ENCODE measurements around the gene CELF1. TPM values are rescaled to one million over a fixed set of nuclear protein-coding genes. Genes with fewer than 3 reads are reported as not detected.

CELF1 gene
- total and polyA plus RNA-seq, 2 of the 4 experiments (the other 2 are of a cell fraction) = 63.3 to 135 TPM

GRCh38 chr11:47443028-47443700 is 109.8 kb downstream of the CELF1 start:
- H3K9me3 ChIP-seq (ENCODE audit: control insufficient read depth, insufficient read depth, low read length) = no peaks in the 10 kb centered on the region
- no peak overlapping the region for H4K8ac ChIP-seq (ENCODE audit: low read depth in 2 of 2, low read length in 2 of 2)
- no peak overlapping the region for H3K4me3 ChIP-seq (ENCODE audit: insufficient read depth, low read depth, low read length)
- no peak overlapping the region for H2BK5ac ChIP-seq (ENCODE audit: low read depth, low read length, poor library complexity, severe bottlenecking)
- H2BK20ac ChIP-seq (ENCODE audit: low read depth, low read length) = no peak overlapping the region
- H3K4me2 ChIP-seq (ENCODE audit: low read depth, low read length) = no peak overlapping the region
- intact Hi-C loops (cut with micrococcal nuclease) = no loop called here
- ChIA-PET CTCF (no interaction called here), POLR2A (ENCODE audit: unreplicated experiment) (no interaction called here)
- H3K56ac ChIP-seq (ENCODE audit: extremely low read depth, insufficient read depth, low read length) = no peak overlapping the region
- H4K5ac ChIP-seq (ENCODE audit: low read depth, low read length) = no peak overlapping the region
- no peaks in the 10 kb centered on the region for H3K36me3 ChIP-seq (ENCODE audit: control insufficient read depth, insufficient read depth, low read length)
- H3K9me1 ChIP-seq (ENCODE audit: insufficient read depth, low read length) = no peaks in the 10 kb centered on the region; the same call in 1 of the 2 replicates
- no peak for ATAC-seq (ENCODE audit: low read depth)
- no peak overlapping the region for H2BK15ac ChIP-seq (ENCODE audit: low read depth, low read length)
- no peak overlapping the region for H3K27ac ChIP-seq (ENCODE audit: insufficient read depth, low read length)
- no peaks in the 10 kb centered on the region for H3K27me3 ChIP-seq (ENCODE audit: control insufficient read depth, insufficient read depth, low read length)
- in situ Hi-C loops (cut with MboI; ENCODE audit: low sequenced_read_pairs) = no loop called here
- no peak overlapping the region for H3K4ac ChIP-seq (ENCODE audit: low read depth, low read length)
- H2BK120ac ChIP-seq (ENCODE audit: low read depth, low read length) = no peak overlapping the region
- DNase-seq = no peak
- no peaks in the 10 kb centered on the region for H3K79me1 ChIP-seq (ENCODE audit: low read depth in 1 of 2, low read length in 2 of 2)
- no peak overlapping the region for H2AK5ac ChIP-seq (ENCODE audit: low read depth, low read length)
- no peak overlapping the region for H2AK9ac ChIP-seq (replicated peaks; ENCODE audit: low read depth, low read length, poor library complexity)
- dilution Hi-C loops (cut with HindIII; ENCODE audit: low sequenced_read_pairs, unreplicated experiment) = no loop called here
- H4K20me1 ChIP-seq (ENCODE audit: insufficient read depth, low read length) = no peaks in the 10 kb centered on the region
- TF ChIP-seq RFX5 (IDR thresholded peaks at IDR 0.05; ENCODE audit: low read depth, low read length) = no peak
- no peak for TF ChIP-seq RAD21 (IDR thresholded peaks at IDR 0.05; ENCODE audit: low read length)
- H3K23ac ChIP-seq (ENCODE audit: low read depth, low read length) = no peak overlapping the region
- no peak overlapping the region for H3K18ac ChIP-seq (ENCODE audit: low read depth, low read length)
- BruUV-seq (replicated peaks) = no TSS peak
- H2AFZ ChIP-seq (replicated peaks; ENCODE audit: low read length, poor library complexity) = no peak overlapping the region
- 83% methylated on average over 9 of the region's 12 CpGs; no CpG with 5 or more reads in 1 of the 2 experiments for WGBS, 2 experiments (ENCODE audit: extremely low coverage in 2 of 2, insufficient read length in 1 of 2)
- H4K91ac ChIP-seq (ENCODE audit: insufficient read depth, low read depth, low read length) = no peak overlapping the region
- no peak overlapping the region for H3K14ac ChIP-seq (replicated peaks; ENCODE audit: low read depth, low read length)
- H3K4me1 ChIP-seq (ENCODE audit: control insufficient read depth, insufficient read depth, low read length) = no peaks in the 10 kb centered on the region
- H3K9ac ChIP-seq (ENCODE audit: low read depth, low read length) = no peak overlapping the region

Data from IMR-90 (cell line).